Tibial nerve (tissue), 4 donors: Measurements from ENCODE around the gene ATP5F1D. TPM values are rescaled to one million over a fixed set of nuclear protein-coding genes. Genes with fewer than 3 reads are reported as not detected.

Experiments used
- DNase-seq, 2 donors: peaks; one replicate each; pipeline ENCODE4 v3.0.0-alpha.2; 2019; ENCODE audit warnings: low spot score in 2 of 2
- H3K27ac ChIP-seq, 4 donors: fragments of 200-600 bp; sonication (generic) in 3 of 4; one replicate each; pipeline ENCODE4 v1.5.1; 2017 to 2019; ENCODE audit warnings: mild to moderate bottlenecking in 1 of 4
- H3K27me3 ChIP-seq, 2 donors: fragments of 200-600 bp; sonication (generic) in 1 of 2; one replicate each; pipeline versions ENCODE4 v1.5.1 to v1.6.0; 2017 to 2019
- H3K36me3 ChIP-seq, 3 donors: fragments of 200-600 bp; sonication (generic); one replicate each; pipeline ENCODE4 v1.5.1; 2018 to 2019
- H3K4me1 ChIP-seq, 4 donors: fragments of 200-600 bp; sonication (generic) in 3 of 4; one replicate each; pipeline ENCODE4 v1.5.1; 2017 to 2019
- H3K4me3 ChIP-seq, 4 donors: fragments of 200-600 bp; sonication (generic) in 3 of 4; one replicate each; pipeline ENCODE4 v1.5.1; 2017 to 2019; ENCODE audit warnings: mild to moderate bottlenecking in 1 of 4, moderate library complexity in 1 of 4
- H3K9me3 ChIP-seq, 4 donors: fragments of 200-600 bp; sonication (generic) in 3 of 4; one replicate each; pipeline ENCODE4 v1.5.1; 2017 to 2019
- EP300 ChIP-seq, 2 donors: sonication (generic); formaldehyde crosslinking; IDR thresholded peaks; one replicate each; pipeline ENCODE4 v1.6.1; 2017; ENCODE audit warnings: antibody characterized with exemption in 2 of 2, mild to moderate bottlenecking in 1 of 2
- POLR2A ChIP-seq, 2 donors: fragments of 450-650 bp; IDR thresholded peaks; one replicate each; pipeline ENCODE4 v1.6.1; 2017; ENCODE audit warnings: antibody characterized with exemption in 2 of 2, mild to moderate bottlenecking in 2 of 2, moderate library complexity in 2 of 2
- WGBS, 2 donors: methylation state at CpG; one replicate each; pipeline ENCODE4 v1.1.5; 2018; 5-methylcytosine and 5-hydroxymethylcytosine counted together
- total RNA-seq, 4 donors: library from RNA; depleted of rRNA; stranded (reverse); fragments of >200 nt; gene quantifications; one replicate each; pipeline ENCODE4 v1.1.0, GENCODE V29; 2016
- TF ChIP-seq, protein P1 (sequence below), 5 experiments: fragments of 200-600 bp in 3 of 5; fragments of 450-650 bp in 2 of 5; sonication (generic) in 3 of 5; IDR thresholded peaks; one replicate each; pipeline ENCODE4 v1.5.1; 2016 to 2019; ENCODE audit warnings: antibody characterized with exemption in 5 of 5, mild to moderate bottlenecking in 3 of 5, moderate library complexity in 2 of 5

ATP5F1D gene
- total RNA-seq, 4 donors from 2014 or later, result 67.5 to 140 (median 127) TPM

GRCh38 chr19:1282588-1283206 is 41.1 kb downstream of the ATP5F1D start:
- peaks cover 0 to 17% (median 0%) of the 10 kb centered on the region in 3 donors for H3K36me3 ChIP-seq
- WGBS, 2 donors, result 62 to 68% methylated on average over 11 to 16 of the region's 18 CpGs

GRCh38 chr19:1283207-1283916 is 41.8 kb downstream of the ATP5F1D start:
- peaks cover 0 to 51% of the 10 kb centered on the region in 2 donors for H3K27me3 ChIP-seq
- peak overlapping the region in 1 of 4 donors; percentile 62 for H3K27ac ChIP-seq
- TF ChIP-seq EP300 (IDR thresholded peaks at IDR 0.05), result no peak
- TF ChIP-seq, protein P1, sequence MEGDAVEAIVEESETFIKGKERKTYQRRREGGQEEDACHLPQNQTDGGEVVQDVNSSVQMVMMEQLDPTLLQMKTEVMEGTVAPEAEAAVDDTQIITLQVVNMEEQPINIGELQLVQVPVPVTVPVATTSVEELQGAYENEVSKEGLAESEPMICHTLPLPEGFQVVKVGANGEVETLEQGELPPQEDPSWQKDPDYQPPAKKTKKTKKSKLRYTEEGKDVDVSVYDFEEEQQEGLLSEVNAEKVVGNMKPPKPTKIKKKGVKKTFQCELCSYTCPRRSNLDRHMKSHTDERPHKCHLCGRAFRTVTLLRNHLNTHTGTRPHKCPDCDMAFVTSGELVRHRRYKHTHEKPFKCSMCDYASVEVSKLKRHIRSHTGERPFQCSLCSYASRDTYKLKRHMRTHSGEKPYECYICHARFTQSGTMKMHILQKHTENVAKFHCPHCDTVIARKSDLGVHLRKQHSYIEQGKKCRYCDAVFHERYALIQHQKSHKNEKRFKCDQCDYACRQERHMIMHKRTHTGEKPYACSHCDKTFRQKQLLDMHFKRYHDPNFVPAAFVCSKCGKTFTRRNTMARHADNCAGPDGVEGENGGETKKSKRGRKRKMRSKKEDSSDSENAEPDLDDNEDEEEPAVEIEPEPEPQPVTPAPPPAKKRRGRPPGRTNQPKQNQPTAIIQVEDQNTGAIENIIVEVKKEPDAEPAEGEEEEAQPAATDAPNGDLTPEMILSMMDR (IDR thresholded peaks at IDR 0.05), result no peak
- no peak for TF ChIP-seq POLR2A (IDR thresholded peaks at IDR 0.05)
- H3K9me3 ChIP-seq, result no peaks in the 10 kb centered on the region
- no peak for DNase-seq
- H3K4me3 ChIP-seq, result no peak overlapping the region
- peaks cover 0 to 26% (median 0%) of the 10 kb centered on the region in 4 donors for H3K4me1 ChIP-seq
- WGBS, 2 donors, result 50 to 70% methylated on average over 17 to 19 of the region's 29 CpGs
- H3K36me3 ChIP-seq, result peaks cover 0 to 11% (median 0%) of the 10 kb centered on the region in 3 donors

More at GRCh38 chr19:1282588-1283206, 41.1 kb downstream of the ATP5F1D start:
- Histone ChIP-seq H3K27ac (peak overlapping the region in 1 of 4 donors; percentile 62), H3K4me1 (peaks cover 0 to 24% (median 0%) of the 10 kb centered on the region in 4 donors), H3K9me3 (no peaks in the 10 kb centered on the region), H3K4me3 (no peak overlapping the region), H3K27me3 (peaks cover 0 to 44% of the 10 kb centered on the region in 2 donors)
- DNase-seq, result no peak
- no peak for TF ChIP-seq POLR2A (IDR thresholded peaks at IDR 0.05)
- no peak for TF ChIP-seq EP300 (IDR thresholded peaks at IDR 0.05)
- TF ChIP-seq, protein P1 (IDR thresholded peaks at IDR 0.05), result no peak

- Histone ChIP-seq H3K36me3 (peaks cover 0 to 5% (median 0%) of the 10 kb centered on the region in 3 donors), H3K4me1 (peaks cover 0 to 26% (median 0%) of the 10 kb centered on the region in 4 donors), H3K27ac (peak overlapping the region in 1 of 4 donors; percentile 62), H3K4me3 (no peak overlapping the region), H3K27me3 (peaks cover 0 to 56% of the 10 kb centered on the region in 2 donors), H3K9me3 (no peaks in the 10 kb centered on the region)
- WGBS, 2 donors, result 85 to 92% methylated on average over 8 to 12 of the region's 12 CpGs
- DNase-seq, result no peak
- TF ChIP-seq EP300 (IDR thresholded peaks at IDR 0.05) (no peak), POLR2A (IDR thresholded peaks at IDR 0.05) (no peak)
- TF ChIP-seq, protein P1 (IDR thresholded peaks at IDR 0.05), result no peak
These were observed 42.4 kb downstream of the ATP5F1D start for GRCh38 chr19:1283917-1284292.

DNA sequence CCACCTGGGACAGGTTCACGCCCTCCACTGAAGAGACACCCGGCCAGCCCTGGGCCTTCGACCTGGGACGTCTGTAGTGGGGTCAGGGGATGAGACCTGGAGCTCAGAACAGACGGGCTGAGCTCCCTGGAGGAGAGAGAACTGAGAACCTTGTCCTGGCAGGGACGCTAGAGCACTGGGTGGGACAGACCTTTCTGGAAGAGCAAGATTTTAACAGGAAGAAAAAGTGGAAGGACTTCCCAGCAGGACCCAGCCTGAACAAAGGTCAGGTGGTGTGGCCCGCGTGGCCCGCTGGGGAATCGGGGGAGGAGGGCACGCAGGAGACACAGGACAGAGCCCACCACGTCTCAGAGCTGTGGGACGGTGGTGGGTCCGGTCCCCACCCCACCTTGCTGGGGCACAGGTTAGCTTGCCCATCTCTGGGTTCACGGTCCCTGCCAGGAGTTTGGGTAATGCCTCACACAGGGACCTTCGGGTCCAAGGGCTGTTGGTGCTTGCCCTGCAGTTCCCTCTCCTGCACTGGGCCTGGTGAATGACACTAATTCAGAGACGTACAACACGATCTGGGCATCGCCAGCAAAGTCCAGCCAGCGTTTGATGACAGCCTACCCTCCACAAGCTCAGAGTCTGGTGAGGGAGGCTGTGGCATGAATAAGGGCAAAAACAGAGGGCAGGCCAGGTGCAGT is 42.9 kb downstream of the ATP5F1D start:
- no peak overlapping the region for H3K4me3 ChIP-seq
- DNase-seq, result no peak
- H3K27me3 ChIP-seq, result peaks cover 0 to 61% of the 10 kb centered on the region in 2 donors
- H3K27ac ChIP-seq, result peak overlapping the region in 1 of 4 donors; percentile 64
- TF ChIP-seq POLR2A (IDR thresholded peaks at IDR 0.05) (no peak), EP300 (IDR thresholded peaks at IDR 0.05) (no peak)
- TF ChIP-seq, protein P1 (IDR thresholded peaks at IDR 0.05), result no peak
- peaks cover 0 to 26% (median 0%) of the 10 kb centered on the region in 4 donors for H3K4me1 ChIP-seq
- H3K9me3 ChIP-seq, result no peaks in the 10 kb centered on the region
- H3K36me3 ChIP-seq, result peaks cover 0 to under 1% (median 0%) of the 10 kb centered on the region in 3 donors
- 71 to 74% methylated on average over 14 to 20 of the region's 20 CpGs for WGBS, 2 donors
